T-helper 2 cell treated with Interferon-gamma antibody and Interleukin-4, amounts not matched to agents 5 μg/mL and 100 μg/mL, for 36 hours (primary cell): ENCODE data around the gene SDK2.

Source experiments
- DNase-seq: peaks from one replicate; pipeline ENCODE4 v3.0.0; 2021; ENCODE audit warnings: low spot score
- H3K27ac Mint-ChIP-seq: one replicate; pipeline ENCODE4 v1.8.0; 2021; ENCODE audit warnings: mild to moderate bottlenecking, mixed read lengths
- H3K27me3 Mint-ChIP-seq: one replicate; pipeline ENCODE4 v1.8.0; 2021; ENCODE audit warnings: low read depth, mixed read lengths
- H3K36me3 Mint-ChIP-seq: one replicate; pipeline ENCODE4 v1.8.0; 2021; ENCODE audit warnings: low read depth, mixed read lengths
- H3K4me1 Mint-ChIP-seq: one replicate; pipeline ENCODE4 v1.8.0; 2021; ENCODE audit warnings: low read depth, mixed read lengths
- H3K4me3 Mint-ChIP-seq: one replicate; pipeline ENCODE4 v1.8.0; 2022; ENCODE audit warnings: mild to moderate bottlenecking, moderate library complexity, mixed read lengths
- H3K9me3 Mint-ChIP-seq: one replicate; pipeline ENCODE4 v1.8.0; 2021; ENCODE audit warnings: mixed read lengths

The SDK2 gene

GRCh38 chr17:73424571-73424970 lies 219.7 kb downstream of the SDK2 start:
- DNase-seq = no peak
- Mint-ChIP-seq H3K36me3 (no peaks in the 10 kb centered on the region), H3K27ac (no peak overlapping the region), H3K9me3 (no peaks in the 10 kb centered on the region), H3K4me1 (peaks cover 2% of the 10 kb centered on the region), H3K4me3 (no peak overlapping the region), H3K27me3 (no peaks in the 10 kb centered on the region)

- no peaks in the 10 kb centered on the region for H3K4me1 Mint-ChIP-seq
These were observed 220.4 kb downstream of the SDK2 start for GRCh38 chr17:73423806-73424205.

GRCh38 chr17:73423159-73423715 lies 221.0 kb downstream of the SDK2 start:
- Mint-ChIP-seq H3K27ac (no peak overlapping the region), H3K4me3 (no peak overlapping the region), H3K4me1 (no peaks in the 10 kb centered on the region), H3K27me3 (no peaks in the 10 kb centered on the region), H3K9me3 (no peaks in the 10 kb centered on the region), H3K36me3 (no peaks in the 10 kb centered on the region)
- no peak for DNase-seq

More at GRCh38 chr17:73423806-73424205, 220.4 kb downstream of the SDK2 start:
- no peaks in the 10 kb centered on the region for H3K9me3 Mint-ChIP-seq
- no peak overlapping the region for H3K4me3 Mint-ChIP-seq
- no peaks in the 10 kb centered on the region for H3K36me3 Mint-ChIP-seq
- DNase-seq = no peak
- H3K27me3 Mint-ChIP-seq = no peaks in the 10 kb centered on the region
- no peak overlapping the region for H3K27ac Mint-ChIP-seq

GRCh38 chr17:73422121-73422520 lies 222.1 kb downstream of the SDK2 start:
- no peak for DNase-seq
- no peaks in the 10 kb centered on the region for H3K36me3 Mint-ChIP-seq
- no peak overlapping the region for H3K4me3 Mint-ChIP-seq
- H3K27ac Mint-ChIP-seq = no peak overlapping the region
- no peaks in the 10 kb centered on the region for H3K27me3 Mint-ChIP-seq
- no peaks in the 10 kb centered on the region for H3K9me3 Mint-ChIP-seq
- H3K4me1 Mint-ChIP-seq = no peaks in the 10 kb centered on the region

- no peaks in the 10 kb centered on the region for H3K27me3 Mint-ChIP-seq
- no peak overlapping the region for H3K27ac Mint-ChIP-seq
- no peaks in the 10 kb centered on the region for H3K9me3 Mint-ChIP-seq
- no peak overlapping the region for H3K4me3 Mint-ChIP-seq
- no peak for DNase-seq
- H3K36me3 Mint-ChIP-seq = no peaks in the 10 kb centered on the region
- H3K4me1 Mint-ChIP-seq = no peaks in the 10 kb centered on the region
These were observed 223.3 kb downstream of the SDK2 start for GRCh38 chr17:73420897-73421296.

GRCh38 chr17:73419881-73420280 lies 224.4 kb downstream of the SDK2 start:
- H3K9me3 Mint-ChIP-seq = no peaks in the 10 kb centered on the region
- no peak overlapping the region for H3K4me3 Mint-ChIP-seq
- no peaks in the 10 kb centered on the region for H3K4me1 Mint-ChIP-seq
- H3K27ac Mint-ChIP-seq = no peak overlapping the region
- no peak for DNase-seq
- no peaks in the 10 kb centered on the region for H3K27me3 Mint-ChIP-seq
- H3K36me3 Mint-ChIP-seq = no peaks in the 10 kb centered on the region

- no peaks in the 10 kb centered on the region for H3K27me3 Mint-ChIP-seq
- H3K27ac Mint-ChIP-seq = no peak overlapping the region
- H3K9me3 Mint-ChIP-seq = no peaks in the 10 kb centered on the region
- H3K36me3 Mint-ChIP-seq = no peaks in the 10 kb centered on the region
- DNase-seq = no peak
- H3K4me1 Mint-ChIP-seq = no peaks in the 10 kb centered on the region
- no peak overlapping the region for H3K4me3 Mint-ChIP-seq
These were observed 225.2 kb downstream of the SDK2 start for GRCh38 chr17:73419051-73419450.

- Mint-ChIP-seq H3K27me3 (no peaks in the 10 kb centered on the region), H3K36me3 (no peaks in the 10 kb centered on the region), H3K9me3 (no peaks in the 10 kb centered on the region), H3K27ac (no peak overlapping the region), H3K4me1 (no peaks in the 10 kb centered on the region), H3K4me3 (no peak overlapping the region)
- DNase-seq = no peak
These were observed 228.5 kb downstream of the SDK2 start for GRCh38 chr17:73415782-73416181.

- no peaks in the 10 kb centered on the region for H3K4me1 Mint-ChIP-seq
- H3K36me3 Mint-ChIP-seq = no peaks in the 10 kb centered on the region
- no peak for DNase-seq
- no peaks in the 10 kb centered on the region for H3K27me3 Mint-ChIP-seq
- no peaks in the 10 kb centered on the region for H3K9me3 Mint-ChIP-seq
- H3K27ac Mint-ChIP-seq = no peak overlapping the region
- H3K4me3 Mint-ChIP-seq = no peak overlapping the region
These were observed 229.9 kb downstream of the SDK2 start for GRCh38 chr17:73414171-73414955.

GRCh38 chr17:73412914-73413313 lies 231.3 kb downstream of the SDK2 start:
- no peak overlapping the region for H3K27ac Mint-ChIP-seq
- no peak for DNase-seq
- H3K4me1 Mint-ChIP-seq = no peaks in the 10 kb centered on the region
- no peaks in the 10 kb centered on the region for H3K36me3 Mint-ChIP-seq
- H3K4me3 Mint-ChIP-seq = no peak overlapping the region
- no peaks in the 10 kb centered on the region for H3K9me3 Mint-ChIP-seq
- H3K27me3 Mint-ChIP-seq = no peaks in the 10 kb centered on the region

GRCh38 chr17:73411313-73411747 lies 232.9 kb downstream of the SDK2 start:
- Mint-ChIP-seq H3K4me1 (no peaks in the 10 kb centered on the region), H3K36me3 (no peaks in the 10 kb centered on the region), H3K27ac (no peak overlapping the region), H3K4me3 (no peak overlapping the region), H3K27me3 (no peaks in the 10 kb centered on the region), H3K9me3 (no peaks in the 10 kb centered on the region)
- DNase-seq = no peak

- Mint-ChIP-seq H3K27ac (no peak overlapping the region), H3K9me3 (no peaks in the 10 kb centered on the region), H3K4me3 (no peak overlapping the region), H3K36me3 (no peaks in the 10 kb centered on the region), H3K4me1 (no peaks in the 10 kb centered on the region), H3K27me3 (no peaks in the 10 kb centered on the region)
- no peak for DNase-seq
These were observed 233.5 kb downstream of the SDK2 start for GRCh38 chr17:73410586-73411312.

GRCh38 chr17:73404246-73404645 lies 240.0 kb downstream of the SDK2 start:
- Mint-ChIP-seq H3K4me1 (no peaks in the 10 kb centered on the region), H3K9me3 (no peaks in the 10 kb centered on the region), H3K27me3 (no peaks in the 10 kb centered on the region), H3K36me3 (no peaks in the 10 kb centered on the region), H3K4me3 (no peak overlapping the region), H3K27ac (no peak overlapping the region)
- no peak for DNase-seq

- H3K4me3 Mint-ChIP-seq = no peak overlapping the region
- no peaks in the 10 kb centered on the region for H3K9me3 Mint-ChIP-seq
- H3K4me1 Mint-ChIP-seq = no peaks in the 10 kb centered on the region
- no peak for DNase-seq
- no peak overlapping the region for H3K27ac Mint-ChIP-seq
- H3K36me3 Mint-ChIP-seq = no peaks in the 10 kb centered on the region
- no peaks in the 10 kb centered on the region for H3K27me3 Mint-ChIP-seq
These were observed 241.8 kb downstream of the SDK2 start for GRCh38 chr17:73402466-73402865.
